GM12864 (cell line): ENCODE results near the gene MRPL48.
A peak's percentile ranks its signal among the peaks of the same experiment; 100 is the strongest.
"Not testable (repeated sequence)": the region's sequence is repeated elsewhere in the genome, so short reads cannot be mapped to it uniquely, and the experiment has no call there.

Experiments
- DNase-seq: peaks from one replicate; pipeline ENCODE4 v3.0.0-alpha.2; 2011; ENCODE audit warnings: low read depth
- H3K4me3 ChIP-seq: 2 replicates; pipeline ENCODE4 v1.5.1; 2011; ENCODE audit warnings: mild to moderate bottlenecking, low read depth, low read length, control low read depth
- TF ChIP-seq, protein P1 (sequence below): IDR thresholded peaks from 2 replicates; pipeline ENCODE4 v1.5.1; 2011; ENCODE audit warnings: low read depth, mild to moderate bottlenecking, moderate library complexity, low read length, control low read depth, inconsistent platforms; ENCODE audit errors: missing control alignments

The MRPL48 gene

DNA sequence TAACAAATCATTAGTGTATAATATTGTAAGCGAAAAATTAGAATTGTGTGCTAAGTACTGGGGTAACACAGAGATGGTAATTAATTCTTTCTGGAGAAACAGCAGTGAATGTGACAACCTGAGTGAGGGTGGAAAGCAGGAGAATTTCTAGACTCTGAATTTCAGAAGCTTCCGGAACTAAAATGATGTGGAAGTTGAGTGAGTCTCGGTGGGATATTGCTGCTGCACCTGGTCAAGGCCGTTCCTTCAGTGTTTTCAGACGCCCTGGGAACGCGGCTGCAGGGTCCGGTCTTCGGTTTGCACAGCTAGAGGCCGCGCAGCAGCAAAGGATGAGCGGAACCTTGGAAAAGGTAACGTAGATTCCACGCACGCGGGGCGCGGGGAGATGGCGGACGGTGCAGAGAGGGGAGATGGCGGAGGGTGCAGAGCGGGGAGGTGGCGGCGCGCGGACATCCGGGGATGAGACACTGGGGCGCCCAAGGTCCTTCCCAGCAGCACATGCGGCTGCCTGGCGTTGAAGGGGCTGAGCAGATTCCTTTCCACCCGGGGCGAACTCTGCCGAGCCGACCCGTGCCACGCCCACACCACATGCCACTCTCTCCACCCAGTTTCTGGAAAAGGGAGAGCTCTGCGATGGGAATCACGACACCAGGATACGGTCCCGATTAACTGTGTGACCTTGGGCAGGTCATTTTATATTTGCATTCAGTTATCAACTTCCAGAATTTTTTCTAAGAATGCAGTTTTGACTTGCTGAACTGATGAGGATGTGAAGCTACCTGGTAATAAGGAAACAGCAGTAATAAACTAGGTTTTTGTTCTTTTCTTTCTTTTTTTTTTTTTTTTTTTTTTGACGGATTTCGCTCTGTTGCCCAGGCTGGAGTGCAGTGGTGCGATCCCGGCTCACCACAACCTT is at the start of gene MRPL48:
Gene MRPL48, plus strand, starts transcription at position 232 of the 916 bp plus-strand sequence. Its CDS starts 98 bp downstream, at position 330.
- TF ChIP-seq, protein P1, sequence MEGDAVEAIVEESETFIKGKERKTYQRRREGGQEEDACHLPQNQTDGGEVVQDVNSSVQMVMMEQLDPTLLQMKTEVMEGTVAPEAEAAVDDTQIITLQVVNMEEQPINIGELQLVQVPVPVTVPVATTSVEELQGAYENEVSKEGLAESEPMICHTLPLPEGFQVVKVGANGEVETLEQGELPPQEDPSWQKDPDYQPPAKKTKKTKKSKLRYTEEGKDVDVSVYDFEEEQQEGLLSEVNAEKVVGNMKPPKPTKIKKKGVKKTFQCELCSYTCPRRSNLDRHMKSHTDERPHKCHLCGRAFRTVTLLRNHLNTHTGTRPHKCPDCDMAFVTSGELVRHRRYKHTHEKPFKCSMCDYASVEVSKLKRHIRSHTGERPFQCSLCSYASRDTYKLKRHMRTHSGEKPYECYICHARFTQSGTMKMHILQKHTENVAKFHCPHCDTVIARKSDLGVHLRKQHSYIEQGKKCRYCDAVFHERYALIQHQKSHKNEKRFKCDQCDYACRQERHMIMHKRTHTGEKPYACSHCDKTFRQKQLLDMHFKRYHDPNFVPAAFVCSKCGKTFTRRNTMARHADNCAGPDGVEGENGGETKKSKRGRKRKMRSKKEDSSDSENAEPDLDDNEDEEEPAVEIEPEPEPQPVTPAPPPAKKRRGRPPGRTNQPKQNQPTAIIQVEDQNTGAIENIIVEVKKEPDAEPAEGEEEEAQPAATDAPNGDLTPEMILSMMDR: no peak
- DNase-seq: peak; percentile 78
- H3K4me3 ChIP-seq: peak within 1 kb of the TSS; percentile 72

DNA sequence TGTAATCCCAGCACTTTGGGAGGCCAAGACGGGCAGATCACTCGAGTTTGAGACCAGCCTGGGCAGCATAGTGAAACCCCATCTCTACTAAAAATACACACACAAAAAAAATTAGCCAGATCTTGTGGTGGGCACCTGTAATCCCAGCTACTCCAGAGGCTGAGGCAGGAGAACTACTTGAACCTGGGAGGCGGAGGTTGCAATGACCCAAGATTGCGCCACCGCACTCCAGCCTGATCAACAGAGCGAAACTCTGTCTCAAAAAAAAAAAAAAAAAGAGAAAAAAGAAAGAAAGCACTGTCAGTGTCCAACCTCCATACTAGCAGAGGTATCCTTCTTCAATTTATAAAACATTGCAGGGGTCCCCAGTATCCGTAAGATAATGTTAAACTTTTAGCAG is 44.6 kb upstream of the MRPL48 start:
- TF ChIP-seq, protein P1: no peak
- no peak overlapping the region for H3K4me3 ChIP-seq
- no peak for DNase-seq

DNA sequence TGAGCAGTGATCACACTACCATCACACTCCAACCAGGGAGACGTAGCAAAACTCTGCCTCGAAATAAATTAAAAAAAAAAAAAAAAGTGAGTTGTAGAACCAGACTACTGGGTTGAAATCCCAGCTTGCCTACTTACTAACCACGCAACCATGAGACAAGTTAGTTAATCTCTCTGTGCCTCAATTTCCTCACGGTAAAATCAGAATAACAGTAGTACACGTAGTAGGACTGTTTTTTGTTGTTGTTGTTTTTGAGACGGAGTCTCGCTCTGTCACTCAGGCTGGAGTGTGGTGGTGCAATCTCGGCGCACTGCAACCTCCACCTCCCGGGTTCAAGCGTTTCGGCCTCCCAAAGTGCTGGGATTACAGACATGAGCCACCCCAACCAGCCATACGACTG is 41.0 kb upstream of the MRPL48 start:
- TF ChIP-seq, protein P1: no peak
- no peak for DNase-seq
- no peak overlapping the region for H3K4me3 ChIP-seq

DNA sequence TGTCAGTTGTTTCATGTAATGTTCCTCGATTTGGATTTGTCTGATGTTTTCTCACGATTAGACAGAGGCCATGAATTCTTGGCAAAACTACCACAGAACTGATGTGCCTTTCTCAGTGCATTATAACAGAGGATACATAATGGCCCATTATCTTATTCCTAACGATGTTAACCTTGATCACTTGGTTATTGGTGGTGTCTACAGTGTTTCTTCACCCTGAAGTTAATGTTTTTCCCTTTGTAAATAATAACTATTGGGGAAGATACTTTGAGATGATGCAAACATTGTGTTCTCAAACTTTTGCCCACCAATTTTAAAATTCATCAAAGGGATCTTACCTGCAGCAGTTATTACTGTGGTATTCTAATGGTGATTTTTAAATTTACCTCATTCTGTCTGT is 39.9 kb upstream of the MRPL48 start:
- DNase-seq: no peak
- H3K4me3 ChIP-seq: no peak overlapping the region
- TF ChIP-seq, protein P1: no peak

DNA sequence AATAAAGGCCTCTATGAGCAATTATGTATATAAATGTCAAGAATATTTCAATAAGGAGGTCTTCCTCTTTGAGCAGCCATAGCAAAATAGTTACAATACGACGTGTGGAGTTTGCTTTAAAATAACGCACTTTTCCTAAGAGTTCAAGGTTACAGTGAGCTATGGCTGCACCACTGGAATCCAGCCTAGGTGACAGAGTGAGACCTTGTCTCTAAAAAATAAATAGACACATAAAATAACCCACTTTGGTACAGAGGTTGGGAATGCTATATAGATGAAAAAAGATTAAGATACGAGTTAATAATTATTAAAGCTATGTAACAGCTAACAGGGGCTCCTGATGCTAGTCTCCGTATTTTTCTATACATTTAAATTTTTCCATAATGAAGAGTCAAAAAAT is 39.4 kb upstream of the MRPL48 start:
- DNase-seq: no peak
- TF ChIP-seq, protein P1: no peak
- H3K4me3 ChIP-seq: no peak overlapping the region

DNA sequence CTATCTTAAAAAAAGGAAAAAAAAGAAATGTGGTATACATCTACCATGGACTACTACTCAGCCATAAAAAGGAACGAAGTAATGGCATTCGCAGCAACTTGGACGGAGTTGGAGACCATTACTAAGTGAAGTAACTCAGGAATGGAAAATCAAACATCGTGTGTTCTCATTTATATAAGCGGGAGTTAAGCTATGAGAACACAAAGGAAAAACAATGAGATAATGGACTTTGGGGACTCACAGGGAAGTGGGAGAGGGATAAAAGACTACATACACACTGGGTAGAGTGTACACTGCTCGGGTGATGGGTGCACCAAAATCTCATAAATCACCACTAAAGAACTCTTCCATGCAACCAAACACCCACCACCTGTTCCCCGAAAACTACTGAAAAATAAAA is 38.6 kb upstream of the MRPL48 start:
- H3K4me3 ChIP-seq: no peak overlapping the region
- TF ChIP-seq, protein P1: no peak
- DNase-seq: no peak

DNA sequence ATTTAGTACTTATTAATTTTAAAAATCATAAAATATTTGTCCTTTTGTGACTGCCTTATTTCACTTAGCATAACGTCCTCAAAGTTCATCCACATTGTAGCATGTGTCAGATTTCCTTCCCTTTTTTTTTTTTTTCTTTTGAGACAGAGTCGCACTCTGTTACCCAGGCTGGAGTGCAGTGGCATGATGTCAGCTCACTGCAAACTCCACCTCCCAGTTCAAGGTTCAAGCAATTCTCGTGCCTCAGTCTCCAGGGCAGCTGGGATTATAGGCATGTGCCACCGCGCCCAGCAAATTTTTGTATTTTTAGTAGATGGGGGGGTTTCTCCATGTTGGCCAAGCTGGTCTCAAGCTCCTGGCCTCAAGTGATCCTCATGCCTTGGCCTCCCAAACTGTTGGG is 37.4 kb upstream of the MRPL48 start:
- no peak overlapping the region for H3K4me3 ChIP-seq
- DNase-seq: no peak
- TF ChIP-seq, protein P1: no peak

DNA sequence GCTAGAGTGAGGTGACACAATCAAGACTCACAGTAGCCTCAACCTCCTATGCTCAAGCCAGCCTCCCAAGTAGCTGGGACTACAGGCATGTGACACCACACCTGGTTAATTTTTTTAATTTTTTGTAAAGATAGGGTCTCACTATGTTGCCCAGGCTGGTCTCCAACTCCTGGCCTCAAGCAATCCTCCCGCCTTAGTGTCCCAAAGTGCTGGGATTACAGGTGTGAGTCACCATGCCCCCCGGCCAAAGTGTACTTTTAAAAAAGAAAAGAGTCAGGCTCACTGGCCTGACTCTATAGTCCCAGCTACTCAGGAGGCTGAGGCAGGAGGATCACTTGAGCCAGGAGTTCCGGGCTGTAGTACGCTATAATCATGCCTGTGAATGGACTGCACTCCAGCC is 36.8 kb upstream of the MRPL48 start:
- DNase-seq, H3K4me3 ChIP-seq: not testable (repeated sequence)
